Mononuclear cell (primary cell): ENCODE data around the gene AMACR. TPM values are rescaled to one million over a fixed set of nuclear protein-coding genes. Genes with fewer than 3 reads are reported as not detected.

Experiments
- H3K27me3 ChIP-seq: 2 replicates; pipeline ENCODE4 v1.6.0; 2011; ENCODE audit warnings: low read length, control low read depth; ENCODE audit not compliant: insufficient read depth
- H3K4me1 ChIP-seq: 2 replicates; pipeline ENCODE4 v1.5.1; 2011; ENCODE audit warnings: mild to moderate bottlenecking, low read length, control low read depth; ENCODE audit not compliant: insufficient read depth
- H3K4me3 ChIP-seq: 2 replicates; pipeline ENCODE4 v1.5.1; 2011; ENCODE audit warnings: mild to moderate bottlenecking, low read length, moderate library complexity
- H3K9me3 ChIP-seq: 2 replicates; pipeline ENCODE4 v1.5.1; 2011; ENCODE audit warnings: low read depth, mild to moderate bottlenecking, control low read depth, low read length
- total RNA-seq: library from RNA; depleted of rRNA; stranded (reverse); fragments of >200 nt; gene quantifications from one replicate; pipeline ENCODE4 v1.2.3, GENCODE V29; 2012

AMACR gene
- total RNA-seq, 1 donor = 2.0 TPM

DNA sequence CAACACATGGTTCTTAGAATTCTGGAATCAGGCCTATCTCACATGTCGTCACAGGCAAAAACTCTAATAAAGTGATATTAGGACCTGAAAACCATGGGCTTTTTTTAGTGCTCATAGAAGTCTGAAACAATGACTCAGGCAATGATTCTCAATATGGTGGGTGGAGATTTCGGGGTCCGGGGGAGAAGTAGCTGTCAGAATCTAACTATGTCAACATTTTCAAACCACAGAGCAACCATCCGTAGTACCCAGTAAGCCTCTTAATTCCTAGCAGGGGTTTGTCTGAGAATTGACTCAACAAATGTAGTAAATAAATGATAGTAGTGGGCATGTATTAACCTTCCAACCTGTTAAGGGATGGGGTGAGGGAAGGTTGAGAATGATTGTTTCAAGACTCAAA is 2.6 kb downstream of the AMACR start:
- H3K4me1 ChIP-seq = peaks cover 12% of the 10 kb centered on the region
- H3K9me3 ChIP-seq = no peaks in the 10 kb centered on the region
- no peak overlapping the region for H3K4me3 ChIP-seq
- H3K27me3 ChIP-seq = no peaks in the 10 kb centered on the region

DNA sequence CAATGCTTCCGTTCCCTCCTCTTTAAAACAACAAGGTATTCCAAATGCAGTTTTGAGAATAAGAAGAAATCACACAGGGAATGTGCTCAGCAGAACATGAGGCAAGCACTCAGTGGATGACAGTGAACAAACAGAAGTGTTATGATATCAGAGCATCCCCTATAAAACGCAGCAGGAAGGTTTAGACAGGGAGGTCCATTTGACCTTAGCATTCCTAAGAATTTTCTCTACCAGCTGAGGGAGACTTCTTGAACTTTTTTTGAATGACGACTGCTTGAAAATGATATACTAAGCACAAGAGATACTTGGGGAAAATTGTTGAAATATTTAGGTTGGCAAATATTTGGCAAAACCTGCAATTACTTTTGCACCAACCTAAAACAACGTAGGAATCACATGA is 3.9 kb downstream of the AMACR start:
- H3K9me3 ChIP-seq = no peaks in the 10 kb centered on the region
- H3K4me1 ChIP-seq = peaks cover 11% of the 10 kb centered on the region
- H3K4me3 ChIP-seq = no peak overlapping the region
- no peaks in the 10 kb centered on the region for H3K27me3 ChIP-seq

DNA sequence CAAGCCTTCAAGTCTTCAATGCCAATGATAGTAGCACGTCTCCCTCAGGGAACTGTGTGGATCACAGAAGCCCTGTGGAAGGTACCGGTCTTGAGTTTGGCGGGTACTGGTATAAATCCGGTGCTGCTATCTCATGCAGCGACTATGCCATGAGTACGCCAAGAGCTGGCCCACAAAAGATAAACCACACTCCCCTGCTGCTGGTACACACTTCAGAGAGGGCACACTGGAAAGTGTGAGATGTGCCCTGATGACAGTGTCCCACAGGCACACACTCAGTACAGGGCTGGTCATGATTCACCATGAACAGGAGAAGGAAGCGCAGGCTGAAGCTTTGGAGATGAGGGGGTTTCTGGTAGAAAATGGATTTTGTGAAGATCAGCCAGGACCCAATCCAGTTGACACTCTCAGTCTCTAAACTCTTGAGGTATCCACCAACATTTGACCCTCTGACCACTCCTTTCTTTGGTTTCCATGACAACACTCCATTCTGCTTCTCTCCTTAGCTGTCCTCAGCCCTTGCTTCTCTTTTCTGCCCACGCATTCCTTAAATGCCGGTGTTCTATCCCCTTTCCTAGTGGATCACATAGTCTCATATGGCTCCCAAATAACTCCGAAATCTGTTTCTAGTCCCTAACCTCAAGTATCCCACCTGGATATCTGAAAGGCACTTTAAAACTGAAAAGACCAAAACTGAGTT is 5.1 kb downstream of the AMACR start:
- Histone ChIP-seq H3K4me1 (peaks cover 8% of the 10 kb centered on the region), H3K4me3 (no peak overlapping the region), H3K27me3 (no peaks in the 10 kb centered on the region), H3K9me3 (no peaks in the 10 kb centered on the region)

DNA sequence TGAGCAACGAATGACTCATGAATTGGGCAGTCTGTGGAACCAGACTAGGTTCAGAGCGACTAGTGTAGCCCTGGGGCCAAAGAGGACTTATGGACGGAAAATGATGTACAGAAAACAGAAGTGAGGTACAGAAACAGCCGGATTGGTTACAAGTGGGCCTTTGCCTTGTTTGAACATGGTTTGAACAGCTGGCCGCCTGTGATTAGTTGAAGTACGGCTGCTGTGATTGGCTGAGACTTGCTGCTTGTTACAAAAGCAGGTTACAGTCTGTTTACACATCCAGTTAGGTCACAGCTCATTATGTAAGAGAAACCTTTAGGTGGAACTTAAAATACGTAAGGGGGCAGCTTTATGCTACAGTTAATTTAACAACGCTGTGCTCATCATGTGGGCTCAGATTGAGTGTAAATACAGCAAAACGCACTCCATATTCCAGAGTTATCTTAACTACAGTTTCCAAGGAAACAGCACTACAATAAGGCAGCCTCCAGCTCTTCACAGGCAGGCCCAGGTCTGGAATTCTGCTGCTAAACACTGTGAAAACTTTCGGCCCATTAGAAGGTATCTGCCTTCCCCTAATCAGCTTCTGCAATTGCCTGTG is 6.5 kb downstream of the AMACR start:
- Histone ChIP-seq H3K9me3 (no peaks in the 10 kb centered on the region), H3K4me3 (no peak overlapping the region), H3K4me1 (no peaks in the 10 kb centered on the region), H3K27me3 (no peaks in the 10 kb centered on the region)

DNA sequence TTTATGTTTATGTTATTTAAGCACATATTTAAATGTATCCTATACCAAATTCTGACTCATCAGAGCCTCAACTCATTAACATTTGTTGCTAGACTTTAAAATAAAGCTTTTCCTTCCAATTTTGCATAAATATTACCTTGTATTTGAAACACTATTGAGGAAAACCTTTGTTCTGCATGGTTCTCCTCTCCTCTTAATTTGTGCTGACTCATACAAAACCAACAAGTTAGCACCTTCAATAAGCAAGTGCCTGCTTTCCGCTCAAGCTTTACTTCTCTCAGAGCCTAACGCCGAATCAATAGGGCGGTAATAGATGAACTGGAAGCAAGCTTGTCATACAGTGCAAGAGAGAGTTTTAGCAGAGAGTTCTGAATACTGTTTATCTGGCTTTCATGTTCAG is 7.9 kb downstream of the AMACR start:
- Histone ChIP-seq H3K4me3 (no peak overlapping the region), H3K27me3 (no peaks in the 10 kb centered on the region), H3K4me1 (no peaks in the 10 kb centered on the region), H3K9me3 (no peaks in the 10 kb centered on the region)

DNA sequence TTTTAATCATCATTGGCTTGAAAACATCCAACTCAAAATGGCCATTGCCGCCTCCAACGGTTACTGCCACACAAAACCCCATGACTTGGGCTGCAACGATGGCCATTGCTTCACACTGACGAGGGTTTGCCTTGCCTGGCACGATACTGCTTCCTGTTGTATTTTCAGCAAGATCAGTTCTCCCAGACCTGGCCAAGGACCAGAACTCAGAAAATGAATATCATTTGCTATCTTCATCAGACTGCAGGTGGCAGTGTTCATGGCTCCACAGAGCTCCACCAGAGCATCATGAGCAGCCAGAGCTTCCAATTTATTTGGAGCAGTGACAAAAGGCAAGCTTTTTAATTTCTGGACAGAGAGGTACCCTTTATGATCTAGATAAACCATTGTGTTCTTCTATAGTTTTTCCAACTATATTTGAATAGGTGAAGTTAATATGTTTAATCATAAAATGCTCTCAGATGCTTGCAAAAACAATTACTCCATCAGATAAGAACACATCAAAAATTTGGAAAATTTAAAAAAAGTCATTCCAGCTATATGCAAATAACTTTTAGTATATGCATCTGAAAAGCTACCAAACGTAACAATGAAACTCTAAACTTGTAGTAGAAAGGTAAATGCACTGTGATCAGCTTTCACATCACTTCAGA is 10.4 kb downstream of the AMACR start:
- Histone ChIP-seq H3K27me3 (no peaks in the 10 kb centered on the region), H3K9me3 (no peaks in the 10 kb centered on the region), H3K4me3 (no peak overlapping the region), H3K4me1 (no peaks in the 10 kb centered on the region)

DNA sequence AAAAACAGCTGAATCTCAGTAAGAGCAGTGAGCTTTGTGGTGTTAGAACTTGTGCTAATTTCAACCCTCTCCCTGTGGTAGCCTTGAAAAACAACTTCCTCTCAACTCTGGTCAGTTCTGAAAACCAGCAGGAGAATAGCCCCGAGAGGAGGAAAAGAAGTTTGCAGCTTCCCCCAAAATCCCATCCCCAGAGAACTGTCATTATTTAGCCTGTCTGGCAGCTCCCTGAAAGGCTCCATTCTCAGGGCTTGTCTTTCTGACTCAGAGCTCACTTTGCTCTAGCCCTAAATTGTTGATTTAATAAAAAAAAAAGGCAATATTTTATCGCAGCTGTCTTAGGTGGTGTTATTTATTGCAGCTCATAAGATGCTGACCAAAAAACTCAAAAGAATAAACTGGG is 12.0 kb downstream of the AMACR start:
- H3K4me1 ChIP-seq = no peaks in the 10 kb centered on the region
- H3K9me3 ChIP-seq = no peaks in the 10 kb centered on the region
- H3K27me3 ChIP-seq = no peaks in the 10 kb centered on the region
- no peak overlapping the region for H3K4me3 ChIP-seq

DNA sequence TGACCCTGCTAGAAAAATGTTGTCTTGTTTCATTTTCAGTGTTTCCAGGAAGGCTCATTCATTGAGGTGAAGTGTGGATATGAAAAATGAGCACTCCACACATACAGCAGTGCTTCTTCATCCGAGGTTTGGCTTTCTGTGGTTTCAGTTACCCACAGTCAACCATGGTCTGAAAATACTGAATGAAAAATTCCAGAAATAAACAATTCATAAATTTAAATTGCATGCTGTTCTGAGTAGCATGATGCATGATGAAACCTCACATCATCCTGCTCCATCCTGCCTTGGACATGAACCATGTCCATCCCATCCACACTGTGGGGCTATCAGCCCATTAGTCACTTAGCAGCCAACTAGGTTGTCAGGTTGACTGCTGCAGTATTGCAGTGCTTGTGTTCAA is 13.0 kb downstream of the AMACR start:
- Histone ChIP-seq H3K9me3 (no peaks in the 10 kb centered on the region), H3K27me3 (no peaks in the 10 kb centered on the region), H3K4me1 (no peaks in the 10 kb centered on the region), H3K4me3 (no peak overlapping the region)

DNA sequence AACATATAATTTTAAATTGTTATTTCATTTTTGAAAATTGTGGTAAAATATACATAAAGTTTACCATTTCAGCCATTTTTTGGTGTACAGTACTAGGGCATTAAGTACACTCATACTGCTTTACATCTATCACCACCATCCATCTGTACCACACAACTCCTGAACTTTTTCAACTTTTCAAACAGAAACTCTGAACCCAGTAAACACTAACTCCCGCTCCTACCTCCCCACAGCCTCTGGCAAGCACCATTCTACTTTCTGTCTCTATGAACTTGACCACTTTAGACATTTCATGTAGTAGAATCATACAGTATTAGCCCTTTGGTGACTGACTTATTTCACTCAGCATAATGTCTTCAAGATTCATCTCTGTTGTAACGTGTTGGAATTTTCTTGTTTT is 15.0 kb downstream of the AMACR start:
- Histone ChIP-seq H3K9me3 (no peaks in the 10 kb centered on the region), H3K4me3 (no peak overlapping the region), H3K27me3 (no peaks in the 10 kb centered on the region), H3K4me1 (no peaks in the 10 kb centered on the region)

DNA sequence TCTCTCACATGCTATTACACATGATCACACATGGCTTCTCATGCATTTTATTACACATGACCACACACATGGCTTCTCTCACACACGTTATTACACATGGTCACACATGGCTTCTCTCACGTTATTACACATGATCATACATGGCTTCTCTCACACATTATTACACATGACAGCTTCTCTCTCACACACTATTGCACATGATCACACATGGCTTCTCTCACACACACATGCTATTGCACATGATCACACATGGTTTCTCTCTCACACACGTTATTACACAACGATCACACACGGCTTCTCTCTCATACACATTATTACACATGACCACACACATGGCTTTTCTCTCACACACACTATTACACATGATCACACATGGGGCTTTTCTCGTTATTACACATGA is 22.4 kb downstream of the AMACR start:
- H3K9me3 ChIP-seq = peaks cover 11% of the 10 kb centered on the region
- H3K27me3 ChIP-seq = no peaks in the 10 kb centered on the region
- no peak overlapping the region for H3K4me3 ChIP-seq
- H3K4me1 ChIP-seq = no peaks in the 10 kb centered on the region

DNA sequence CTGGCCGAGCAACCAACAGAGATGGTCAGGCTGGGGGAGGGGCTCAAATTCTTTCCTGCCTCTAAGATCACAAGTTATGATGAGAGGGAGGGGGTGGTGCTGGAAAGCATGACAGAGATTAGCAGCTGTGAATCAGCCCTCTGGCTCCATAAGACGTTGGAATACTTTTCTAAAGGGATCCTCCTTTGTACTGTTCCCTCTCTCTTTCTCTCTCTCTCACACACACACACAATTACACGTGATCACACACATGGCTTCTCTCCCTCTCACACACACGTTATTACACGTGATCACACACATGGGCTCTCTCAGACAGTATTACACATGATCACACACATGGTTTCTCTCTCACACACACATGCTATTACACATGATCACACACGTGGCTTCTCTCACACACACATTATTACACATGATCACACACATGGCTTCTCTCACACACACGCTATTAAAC is 23.2 kb downstream of the AMACR start, which contains the start of gene SLC45A2:
SLC45A2 (minus strand) TSS at position 23 of the 454 bp plus-strand sequence. CDS start 110 bp downstream, outside the sequence.
- H3K4me1 ChIP-seq = no peaks in the 10 kb centered on the region
- no peaks in the 10 kb centered on the region for H3K27me3 ChIP-seq
- no peak within 1 kb of the TSS for H3K4me3 ChIP-seq
- peaks cover 11% of the 10 kb centered on the region for H3K9me3 ChIP-seq

DNA sequence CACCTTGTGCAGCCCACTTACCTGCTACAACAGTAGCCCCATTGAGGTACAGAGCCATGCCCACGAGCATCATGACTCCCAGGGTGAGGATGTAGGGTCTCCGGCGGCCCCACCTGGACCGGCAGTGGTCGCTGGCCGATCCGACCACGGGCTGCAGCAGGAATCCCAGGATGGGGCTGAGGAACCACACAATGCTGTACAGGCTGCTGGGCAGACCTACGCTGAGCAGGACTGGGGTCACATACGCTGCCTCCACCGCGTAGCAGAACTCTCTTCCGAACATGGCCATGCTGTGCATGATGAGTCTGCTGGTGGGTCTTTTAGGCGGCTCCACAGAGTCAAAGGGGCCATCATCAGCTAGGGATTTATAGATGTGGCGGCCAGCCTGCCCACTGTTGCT is 23.7 kb downstream of the AMACR start:
- no peaks in the 10 kb centered on the region for H3K27me3 ChIP-seq
- no peaks in the 10 kb centered on the region for H3K4me1 ChIP-seq
- H3K9me3 ChIP-seq = peaks cover 11% of the 10 kb centered on the region
- no peak overlapping the region for H3K4me3 ChIP-seq

DNA sequence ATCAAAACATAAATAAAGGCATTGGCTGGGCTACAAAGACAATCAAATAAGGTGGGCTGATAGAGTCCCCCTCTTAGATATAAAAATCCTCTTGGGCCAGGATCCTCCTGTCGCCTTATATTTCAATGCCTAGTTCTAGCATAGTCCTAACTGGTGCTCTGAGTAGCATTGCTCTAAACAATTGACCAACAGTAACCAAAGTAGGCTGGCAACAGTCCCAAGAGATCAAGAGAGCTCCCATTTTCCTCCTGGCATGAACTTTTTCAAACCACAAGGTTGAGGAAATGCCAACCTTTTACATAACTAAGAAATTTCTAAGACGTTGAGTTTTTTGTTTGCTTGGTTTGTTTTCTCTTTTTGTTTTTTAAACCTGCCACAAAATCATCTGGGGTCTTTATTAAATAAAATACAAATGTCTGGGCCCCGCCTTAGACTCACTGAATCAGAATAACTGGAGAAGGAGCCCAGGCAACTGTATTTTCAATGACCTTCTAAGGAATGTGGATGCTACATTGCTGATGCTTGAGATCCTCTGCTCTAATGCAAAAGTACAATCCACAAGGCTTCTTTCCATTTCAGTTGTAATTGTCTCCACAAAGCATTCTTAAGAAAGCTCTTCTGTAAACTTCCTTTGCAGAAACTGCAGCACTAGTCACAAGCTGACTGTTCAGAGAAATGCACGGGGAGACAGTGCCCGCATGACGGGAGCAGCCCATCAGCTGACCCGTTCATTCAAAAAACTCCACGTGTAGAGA is 26.3 kb downstream of the AMACR start:
- no peaks in the 10 kb centered on the region for H3K27me3 ChIP-seq
- H3K9me3 ChIP-seq = peaks cover 11% of the 10 kb centered on the region
- no peaks in the 10 kb centered on the region for H3K4me1 ChIP-seq
- no peak overlapping the region for H3K4me3 ChIP-seq

DNA sequence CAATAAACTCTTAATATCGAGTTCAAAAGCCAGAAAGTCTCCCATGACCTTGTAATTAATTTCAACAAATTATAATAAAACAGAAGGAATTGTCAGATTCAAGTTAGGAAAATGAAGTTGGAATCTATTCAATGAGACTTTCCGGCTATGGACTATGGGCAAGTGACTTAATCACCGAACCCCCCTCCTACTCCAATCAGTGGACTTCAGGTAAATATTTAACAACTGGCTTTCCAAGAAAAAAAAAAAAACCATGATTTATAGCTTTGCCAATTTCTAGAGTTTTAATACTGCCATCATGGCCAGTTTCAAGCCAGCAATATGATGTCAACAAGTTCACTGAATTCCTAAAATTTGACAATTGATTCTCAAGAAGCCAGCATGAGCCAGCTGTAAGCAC is 27.8 kb downstream of the AMACR start:
- no peak overlapping the region for H3K4me3 ChIP-seq
- H3K9me3 ChIP-seq = peaks cover 3% of the 10 kb centered on the region
- no peaks in the 10 kb centered on the region for H3K27me3 ChIP-seq
- H3K4me1 ChIP-seq = no peaks in the 10 kb centered on the region

DNA sequence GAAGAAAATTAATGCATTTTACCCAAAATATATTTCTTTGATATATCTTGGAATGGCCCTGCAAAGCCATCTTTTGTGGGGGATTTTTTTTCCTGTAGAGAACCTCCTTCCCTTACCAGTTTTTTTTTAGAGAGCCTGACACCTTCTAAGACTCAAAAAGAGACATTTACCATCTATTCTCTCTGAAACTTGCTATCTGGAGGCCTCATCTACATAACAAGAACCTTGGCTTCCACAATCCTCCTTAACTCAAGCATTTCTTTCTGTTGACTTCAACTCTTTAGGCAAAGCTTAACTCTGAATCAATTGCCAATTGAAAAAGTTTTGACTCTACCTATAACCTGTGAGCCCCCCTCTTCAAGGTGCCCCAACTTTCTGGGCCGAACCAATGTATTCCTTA is 29.5 kb downstream of the AMACR start:
- Histone ChIP-seq H3K27me3 (no peaks in the 10 kb centered on the region), H3K4me1 (no peaks in the 10 kb centered on the region), H3K9me3 (no peaks in the 10 kb centered on the region), H3K4me3 (no peak overlapping the region)
